Neural cell (in vitro differentiated cells): ENCODE measurements around the gene MME. TPM values are rescaled to one million over a fixed set of nuclear protein-coding genes. Genes with fewer than 3 reads are reported as not detected.
"Not testable (repeated sequence)": the region's sequence is repeated elsewhere in the genome, so short reads cannot be mapped to it uniquely, and the experiment has no call there.

Source experiments
- H2AFZ ChIP-seq: fragments of 200-600, 300-800 bp; sonication (generic), shearing (Covaris generic); 2 replicates; pipeline ENCODE4 v1.6.0; 2014; ENCODE audit warnings: low read depth, mild to moderate bottlenecking, antibody characterized with exemption, low read length, moderate library complexity
- H3F3A ChIP-seq: fragments of 200-600 bp; shearing (Covaris generic); 2 replicates; pipeline ENCODE4 v1.6.1; 2016; ENCODE audit warnings: mild to moderate bottlenecking, moderate library complexity, mixed read lengths, antibody characterized with exemption, low read length; ENCODE audit not compliant: insufficient read depth, poor library complexity, severe bottlenecking
- H3K27ac ChIP-seq: fragments of 200-600, 300-800 bp; sonication (generic), shearing (Covaris generic); 2 replicates; pipeline ENCODE4 v1.5.1; 2014; ENCODE audit warnings: mild to moderate bottlenecking, low read length, moderate library complexity
- H3K27me3 ChIP-seq: fragments of 300-800, 200-600 bp; sonication (generic), shearing (Covaris generic); 2 replicates; pipeline ENCODE4 v1.6.0; 2014; ENCODE audit warnings: mild to moderate bottlenecking, low read depth, low read length, moderate library complexity; ENCODE audit not compliant: insufficient read depth
- H3K36me3 ChIP-seq: fragments of 300-800, 200-600 bp; sonication (generic), shearing (Covaris generic); 2 replicates; pipeline ENCODE4 v1.5.1; 2014; ENCODE audit warnings: mild to moderate bottlenecking, antibody characterized with exemption, low read length, moderate library complexity; ENCODE audit not compliant: insufficient read depth
- H3K4me2 ChIP-seq: fragments of 300-800, 200-600 bp; sonication (generic), shearing (Covaris generic); 2 replicates; pipeline ENCODE4 v1.6.0; 2014; ENCODE audit warnings: mild to moderate bottlenecking, low read length
- H3K4me3 ChIP-seq: fragments of 300-800, 200-600 bp; sonication (generic), shearing (Covaris generic); 2 replicates; pipeline ENCODE4 v1.5.1; 2014; ENCODE audit warnings: mild to moderate bottlenecking, low read length, moderate library complexity
- H3K79me2 ChIP-seq: fragments of 200-600 bp; shearing (Covaris generic); replicated peaks from 2 replicates; pipeline ENCODE4 v1.6.0; 2014; ENCODE audit warnings: mild to moderate bottlenecking, low read length, moderate library complexity; ENCODE audit not compliant: insufficient read depth
- H3K9ac ChIP-seq: fragments of 300-800, 200-600 bp; sonication (generic), shearing (Covaris generic); 2 replicates; pipeline ENCODE4 v1.6.1; 2016; ENCODE audit warnings: mild to moderate bottlenecking, low read length, mixed read lengths
- H3K9me2 ChIP-seq: fragments of 200-600 bp; shearing (Covaris generic); 2 replicates; pipeline ENCODE4 v1.6.1; 2016; ENCODE audit warnings: mild to moderate bottlenecking, low read length, mixed read lengths; ENCODE audit not compliant: insufficient read depth
- H3K9me3 ChIP-seq: fragments of 200-600, 300-800 bp; sonication (generic), shearing (Covaris generic); 2 replicates; pipeline ENCODE4 v1.6.1; 2016; ENCODE audit warnings: mild to moderate bottlenecking, mixed run types, low read length, moderate library complexity, mixed read lengths
- H4K20me1 ChIP-seq: fragments of 200-600 bp; shearing (Covaris generic); 2 replicates; pipeline ENCODE4 v1.6.1; 2016; ENCODE audit warnings: mild to moderate bottlenecking, mixed run types; ENCODE audit not compliant: insufficient read depth
- EP300 ChIP-seq: fragments of 450-650 bp; conservative IDR thresholded peaks from 2 replicates; pipeline ENCODE4 v1.6.1; 2014; ENCODE audit warnings: antibody characterized with exemption, mild to moderate bottlenecking, moderate library complexity; ENCODE audit not compliant: poor library complexity, severe bottlenecking
- EZH2 ChIP-seq: fragments of 200-600, 300-800 bp; shearing (Covaris generic), sonication (generic); IDR thresholded peaks from 2 replicates; pipeline ENCODE4 v1.6.1; 2014; ENCODE audit warnings: antibody characterized with exemption, low read length, borderline replicate concordance, mild to moderate bottlenecking; ENCODE audit not compliant: insufficient read depth, poor library complexity, severe bottlenecking
- MXI1 ChIP-seq: fragments of 450-650 bp; conservative IDR thresholded peaks from 2 replicates; pipeline ENCODE4 v1.6.1; 2014; ENCODE audit warnings: antibody characterized with exemption, mild to moderate bottlenecking; ENCODE audit not compliant: poor library complexity, severe bottlenecking
- POLR2AphosphoS5 ChIP-seq: IDR thresholded peaks from 2 replicates; pipeline ENCODE4 v1.6.1; 2012
- RAD21 ChIP-seq: fragments of 450-650 bp; conservative IDR thresholded peaks from 2 replicates; pipeline ENCODE4 v1.6.1; 2014; ENCODE audit warnings: antibody characterized with exemption, mild to moderate bottlenecking, moderate library complexity
- SMC3 ChIP-seq: fragments of 450-650 bp; conservative IDR thresholded peaks from 2 replicates; pipeline ENCODE4 v1.6.1; 2014; ENCODE audit warnings: antibody characterized with exemption, mild to moderate bottlenecking, moderate library complexity; ENCODE audit not compliant: poor library complexity
- TAF1 ChIP-seq: IDR thresholded peaks from 2 replicates; pipeline ENCODE4 v1.6.1; 2012; ENCODE audit warnings: low read depth
- polyA plus RNA-seq: library from polyadenylated mRNA; depleted of rRNA; stranded (reverse); fragments of >200 nt; gene quantifications from 2 replicates; pipeline ENCODE4 v1.2.3, GENCODE V29; 2014
- TF ChIP-seq, protein P1 (sequence below): fragments of 450-650 bp; IDR thresholded peaks from 2 replicates; pipeline ENCODE4 v1.5.1; 2014; ENCODE audit warnings: antibody characterized with exemption, mild to moderate bottlenecking, moderate library complexity; ENCODE audit not compliant: poor library complexity, severe bottlenecking
- TF ChIP-seq, protein P2 (sequence below): IDR thresholded peaks from 2 replicates; pipeline ENCODE4 v1.6.1; 2012; ENCODE audit warnings: borderline replicate concordance

MME gene
- polyA plus RNA-seq, 1 donor from 2014 or later: 0.54 TPM

DNA sequence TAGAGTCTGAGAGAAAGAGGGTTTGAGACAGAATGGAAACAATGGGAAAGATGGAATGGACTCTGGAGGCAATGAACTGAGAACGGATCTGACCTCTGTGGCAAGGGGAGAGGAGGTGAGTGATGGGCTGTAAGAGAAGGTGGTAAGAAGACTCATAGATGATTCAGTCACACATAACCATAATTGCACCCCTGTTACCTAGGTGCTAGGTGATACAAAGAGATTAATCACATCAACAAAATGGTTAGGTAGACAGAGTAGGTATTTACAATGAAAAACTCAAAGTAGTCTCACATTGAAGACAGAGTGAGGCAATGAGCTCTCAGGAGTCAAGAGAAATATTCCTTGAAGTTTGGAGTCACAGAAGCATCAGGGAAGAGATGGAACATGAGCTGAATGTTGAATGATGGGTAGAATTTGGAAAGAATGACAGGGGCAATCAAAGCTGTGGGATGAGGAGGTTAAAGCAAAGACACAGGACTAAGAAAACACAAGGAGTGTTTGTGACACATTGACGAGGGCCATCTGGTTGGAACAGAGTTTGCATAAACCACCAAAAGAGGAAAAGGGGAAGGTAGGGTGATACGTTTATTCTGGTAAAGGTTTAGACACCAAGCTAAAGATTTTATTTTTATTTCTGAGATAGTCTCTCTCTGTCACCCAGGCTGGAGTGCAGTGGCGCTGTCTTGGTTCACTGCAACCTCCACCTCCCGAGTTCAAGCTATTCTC lies 32.7 kb downstream of the MME start:
- Histone ChIP-seq H3K27me3 (no peaks in the 10 kb centered on the region), H3F3A (no peaks in the 10 kb centered on the region), H3K27ac (no peak overlapping the region), H3K9ac (no peak overlapping the region), H3K9me2 (no peaks in the 10 kb centered on the region), H3K9me3 (no peaks in the 10 kb centered on the region), H3K36me3 (no peaks in the 10 kb centered on the region), H2AFZ (no peak overlapping the region), H3K4me2 (no peak overlapping the region), H4K20me1 (no peaks in the 10 kb centered on the region), H3K4me3 (no peak overlapping the region), H3K79me2 (no peaks in the 10 kb centered on the region)
- TF ChIP-seq TAF1 (no peak), EZH2 (no peak), SMC3 (no peak), MXI1 (no peak), POLR2AphosphoS5 (no peak)
- TF ChIP-seq, protein P1, sequence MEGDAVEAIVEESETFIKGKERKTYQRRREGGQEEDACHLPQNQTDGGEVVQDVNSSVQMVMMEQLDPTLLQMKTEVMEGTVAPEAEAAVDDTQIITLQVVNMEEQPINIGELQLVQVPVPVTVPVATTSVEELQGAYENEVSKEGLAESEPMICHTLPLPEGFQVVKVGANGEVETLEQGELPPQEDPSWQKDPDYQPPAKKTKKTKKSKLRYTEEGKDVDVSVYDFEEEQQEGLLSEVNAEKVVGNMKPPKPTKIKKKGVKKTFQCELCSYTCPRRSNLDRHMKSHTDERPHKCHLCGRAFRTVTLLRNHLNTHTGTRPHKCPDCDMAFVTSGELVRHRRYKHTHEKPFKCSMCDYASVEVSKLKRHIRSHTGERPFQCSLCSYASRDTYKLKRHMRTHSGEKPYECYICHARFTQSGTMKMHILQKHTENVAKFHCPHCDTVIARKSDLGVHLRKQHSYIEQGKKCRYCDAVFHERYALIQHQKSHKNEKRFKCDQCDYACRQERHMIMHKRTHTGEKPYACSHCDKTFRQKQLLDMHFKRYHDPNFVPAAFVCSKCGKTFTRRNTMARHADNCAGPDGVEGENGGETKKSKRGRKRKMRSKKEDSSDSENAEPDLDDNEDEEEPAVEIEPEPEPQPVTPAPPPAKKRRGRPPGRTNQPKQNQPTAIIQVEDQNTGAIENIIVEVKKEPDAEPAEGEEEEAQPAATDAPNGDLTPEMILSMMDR: no peak
- TF ChIP-seq, protein P2, sequence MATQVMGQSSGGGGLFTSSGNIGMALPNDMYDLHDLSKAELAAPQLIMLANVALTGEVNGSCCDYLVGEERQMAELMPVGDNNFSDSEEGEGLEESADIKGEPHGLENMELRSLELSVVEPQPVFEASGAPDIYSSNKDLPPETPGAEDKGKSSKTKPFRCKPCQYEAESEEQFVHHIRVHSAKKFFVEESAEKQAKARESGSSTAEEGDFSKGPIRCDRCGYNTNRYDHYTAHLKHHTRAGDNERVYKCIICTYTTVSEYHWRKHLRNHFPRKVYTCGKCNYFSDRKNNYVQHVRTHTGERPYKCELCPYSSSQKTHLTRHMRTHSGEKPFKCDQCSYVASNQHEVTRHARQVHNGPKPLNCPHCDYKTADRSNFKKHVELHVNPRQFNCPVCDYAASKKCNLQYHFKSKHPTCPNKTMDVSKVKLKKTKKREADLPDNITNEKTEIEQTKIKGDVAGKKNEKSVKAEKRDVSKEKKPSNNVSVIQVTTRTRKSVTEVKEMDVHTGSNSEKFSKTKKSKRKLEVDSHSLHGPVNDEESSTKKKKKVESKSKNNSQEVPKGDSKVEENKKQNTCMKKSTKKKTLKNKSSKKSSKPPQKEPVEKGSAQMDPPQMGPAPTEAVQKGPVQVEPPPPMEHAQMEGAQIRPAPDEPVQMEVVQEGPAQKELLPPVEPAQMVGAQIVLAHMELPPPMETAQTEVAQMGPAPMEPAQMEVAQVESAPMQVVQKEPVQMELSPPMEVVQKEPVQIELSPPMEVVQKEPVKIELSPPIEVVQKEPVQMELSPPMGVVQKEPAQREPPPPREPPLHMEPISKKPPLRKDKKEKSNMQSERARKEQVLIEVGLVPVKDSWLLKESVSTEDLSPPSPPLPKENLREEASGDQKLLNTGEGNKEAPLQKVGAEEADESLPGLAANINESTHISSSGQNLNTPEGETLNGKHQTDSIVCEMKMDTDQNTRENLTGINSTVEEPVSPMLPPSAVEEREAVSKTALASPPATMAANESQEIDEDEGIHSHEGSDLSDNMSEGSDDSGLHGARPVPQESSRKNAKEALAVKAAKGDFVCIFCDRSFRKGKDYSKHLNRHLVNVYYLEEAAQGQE: no peak

DNA sequence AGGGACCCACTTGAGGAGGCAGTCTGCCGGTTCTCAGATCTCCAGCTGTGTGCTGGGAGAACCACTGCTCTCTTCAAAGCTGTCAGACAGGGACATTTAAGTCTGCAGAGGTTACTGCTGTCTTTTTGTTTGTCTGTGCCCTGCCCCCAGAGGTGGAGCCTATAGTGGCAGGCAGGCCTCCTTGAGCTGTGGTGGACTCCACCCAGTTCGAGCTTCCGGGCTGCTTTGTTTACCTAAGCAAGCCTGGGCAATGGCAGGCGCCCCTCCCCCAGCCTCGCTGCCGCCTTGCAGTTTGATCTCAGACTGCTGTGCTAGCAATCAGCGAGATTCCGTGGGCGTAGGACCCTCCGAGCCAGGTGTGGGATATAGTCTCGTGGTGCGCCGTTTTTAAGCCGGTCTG lies 44.6 kb downstream of the MME start:
- H3K79me2 ChIP-seq, H3K27me3 ChIP-seq, H3K9me3 ChIP-seq, H2AFZ ChIP-seq, H3K9ac ChIP-seq, H4K20me1 ChIP-seq, H3K4me3 ChIP-seq, H3K36me3 ChIP-seq, H3K9me2 ChIP-seq, H3K27ac ChIP-seq, H3F3A ChIP-seq, H3K4me2 ChIP-seq: not testable (repeated sequence)

DNA sequence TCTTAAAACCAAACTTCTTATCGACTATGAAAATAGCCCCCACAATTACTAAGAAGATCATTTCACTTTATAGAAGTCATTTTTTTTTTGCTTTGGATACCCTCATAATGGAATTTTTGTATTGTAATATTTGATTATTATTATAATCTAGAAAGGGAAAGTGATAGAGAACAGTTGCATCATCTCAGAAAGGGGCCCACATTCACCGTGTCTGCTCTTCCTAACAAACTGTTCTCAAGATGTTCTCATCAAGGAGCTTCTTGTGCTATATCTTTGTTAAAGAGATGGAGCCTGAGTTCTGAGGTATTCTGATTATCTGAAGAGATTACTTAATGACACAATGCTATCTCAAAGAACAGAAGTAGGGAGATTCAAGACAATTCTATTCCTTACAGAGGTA lies 49.3 kb downstream of the MME start:
- no peaks in the 10 kb centered on the region for H3K9me2 ChIP-seq
- H3K27me3 ChIP-seq: no peaks in the 10 kb centered on the region
- TF ChIP-seq TAF1 (no peak), RAD21 (no peak), MXI1 (no peak), EP300 (no peak), EZH2 (no peak), POLR2AphosphoS5 (no peak), SMC3 (no peak)
- TF ChIP-seq, protein P1: no peak
- TF ChIP-seq, protein P2: no peak
- no peak overlapping the region for H3K9ac ChIP-seq
- H3K4me2 ChIP-seq: no peak overlapping the region
- H3K4me3 ChIP-seq: no peak overlapping the region
- H4K20me1 ChIP-seq: no peaks in the 10 kb centered on the region
- H3F3A ChIP-seq: no peaks in the 10 kb centered on the region
- H3K79me2 ChIP-seq: no peaks in the 10 kb centered on the region
- no peak overlapping the region for H2AFZ ChIP-seq
- no peaks in the 10 kb centered on the region for H3K36me3 ChIP-seq
- H3K27ac ChIP-seq: no peak overlapping the region
- no peaks in the 10 kb centered on the region for H3K9me3 ChIP-seq
